Tongue (tissue), 2 donors: ENCODE measurements around the gene TMEM213. TPM values are rescaled to one million over a fixed set of nuclear protein-coding genes. Genes with fewer than 3 reads are reported as not detected.

Experiments
- DNase-seq: peaks from one replicate; pipeline ENCODE4 v3.0.0-alpha.2; 2015
- total RNA-seq: library from RNA; depleted of rRNA; stranded (reverse); fragments of >200 nt; gene quantifications from one replicate; pipeline ENCODE4 v1.2.3, GENCODE V29; 2014

TMEM213 gene
- total RNA-seq, 1 donor from 2014 or later: 0.51 TPM

GRCh38 chr7:138843632-138844580 is 46.1 kb downstream of the TMEM213 start:
- no peak for DNase-seq

GRCh38 chr7:138845711-138846110 is 47.9 kb downstream of the TMEM213 start:
- no peak for DNase-seq

GRCh38 chr7:138848056-138848980 is 50.5 kb downstream of the TMEM213 start:
- DNase-seq: peak; percentile 37

- DNase-seq: no peak
Observed at GRCh38 chr7:138849701-138850100, 51.9 kb downstream of the TMEM213 start.

- no peak for DNase-seq
Observed at GRCh38 chr7:138852469-138852868, 54.7 kb downstream of the TMEM213 start.

- DNase-seq: no peak
Observed at GRCh38 chr7:138853448-138853847, 55.7 kb downstream of the TMEM213 start.

- DNase-seq: no peak
Observed at GRCh38 chr7:138854115-138854645, 56.4 kb downstream of the TMEM213 start.

GRCh38 chr7:138857728-138858127 is 59.9 kb downstream of the TMEM213 start:
- no peak for DNase-seq

- no peak for DNase-seq
Observed at GRCh38 chr7:138861051-138861450, 63.3 kb downstream of the TMEM213 start.

GRCh38 chr7:138863931-138864330 is 66.1 kb downstream of the TMEM213 start:
- no peak for DNase-seq

GRCh38 chr7:138864667-138865066 is 66.9 kb downstream of the TMEM213 start:
- DNase-seq: no peak

- no peak for DNase-seq
Observed at GRCh38 chr7:138865843-138866242, 68.0 kb downstream of the TMEM213 start.

GRCh38 chr7:138866353-138866752 is 68.6 kb downstream of the TMEM213 start:
- DNase-seq: no peak

GRCh38 chr7:138867744-138868143 is 70.0 kb downstream of the TMEM213 start:
- DNase-seq: no peak

- no peak for DNase-seq
Observed at GRCh38 chr7:138868711-138869110, 70.9 kb downstream of the TMEM213 start.

- DNase-seq: no peak
Observed at GRCh38 chr7:138869353-138869752, 71.6 kb downstream of the TMEM213 start.

- no peak for DNase-seq
Observed at GRCh38 chr7:138871065-138871813, 73.4 kb downstream of the TMEM213 start.

- no peak for DNase-seq
Observed at GRCh38 chr7:138871814-138872090, 74.0 kb downstream of the TMEM213 start.

GRCh38 chr7:138872576-138872975 is 74.8 kb downstream of the TMEM213 start:
- DNase-seq: no peak

- DNase-seq: no peak
Observed at GRCh38 chr7:138873220-138873892, 75.6 kb downstream of the TMEM213 start.

- DNase-seq: no peak
Observed at GRCh38 chr7:138875794-138876193, 78.0 kb downstream of the TMEM213 start.

- no peak for DNase-seq
Observed at GRCh38 chr7:138876326-138876725, 78.5 kb downstream of the TMEM213 start.
